Measurements from ENCODE around the gene ARR3. TPM values are rescaled to one million over a fixed set of nuclear protein-coding genes. Genes with fewer than 3 reads are reported as not detected.
A peak's percentile ranks its signal among the peaks of the same experiment; 100 is the strongest.
"Not testable (repeated sequence)": the region's sequence is repeated elsewhere in the genome, so short reads cannot be mapped to it uniquely, and the experiment has no call there.

The ARR3 gene
- not detected for total RNA-seq

DNA sequence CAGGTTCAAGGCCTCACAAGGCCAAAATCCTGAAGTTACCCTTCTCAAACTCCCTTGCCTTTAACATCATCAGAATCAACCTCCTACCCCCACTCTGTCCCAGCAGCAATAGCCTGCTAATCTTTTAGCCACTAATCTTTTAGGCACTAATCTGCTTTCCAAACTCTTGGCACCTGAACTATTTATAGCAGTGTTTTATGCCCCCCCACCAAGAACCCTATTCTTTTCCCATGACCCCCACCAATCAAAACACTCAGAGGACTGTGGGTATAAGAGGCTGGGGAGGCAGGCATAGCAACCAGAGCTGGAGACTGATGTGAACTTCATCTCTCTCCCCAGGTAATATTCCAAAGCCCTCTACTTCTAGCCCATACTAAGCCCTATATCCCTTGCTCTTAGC lies at the start of gene ARR3:
TSS of gene ARR3 (plus strand) at position 301 of the 400 bp plus-strand sequence. CDS start 1,052 bp downstream, outside the sequence.
- no peak for DNase-seq
- Mint-ChIP-seq H3K4me1 (no peaks in the 10 kb centered on the region), H3K4me3 (no peak within 1 kb of the TSS), H3K9me3 (no peaks in the 10 kb centered on the region), H3K27ac (no peak within 1 kb of the TSS), H3K36me3 (peaks cover 1% of the 10 kb centered on the region), H3K27me3 (no peaks in the 10 kb centered on the region)

DNA sequence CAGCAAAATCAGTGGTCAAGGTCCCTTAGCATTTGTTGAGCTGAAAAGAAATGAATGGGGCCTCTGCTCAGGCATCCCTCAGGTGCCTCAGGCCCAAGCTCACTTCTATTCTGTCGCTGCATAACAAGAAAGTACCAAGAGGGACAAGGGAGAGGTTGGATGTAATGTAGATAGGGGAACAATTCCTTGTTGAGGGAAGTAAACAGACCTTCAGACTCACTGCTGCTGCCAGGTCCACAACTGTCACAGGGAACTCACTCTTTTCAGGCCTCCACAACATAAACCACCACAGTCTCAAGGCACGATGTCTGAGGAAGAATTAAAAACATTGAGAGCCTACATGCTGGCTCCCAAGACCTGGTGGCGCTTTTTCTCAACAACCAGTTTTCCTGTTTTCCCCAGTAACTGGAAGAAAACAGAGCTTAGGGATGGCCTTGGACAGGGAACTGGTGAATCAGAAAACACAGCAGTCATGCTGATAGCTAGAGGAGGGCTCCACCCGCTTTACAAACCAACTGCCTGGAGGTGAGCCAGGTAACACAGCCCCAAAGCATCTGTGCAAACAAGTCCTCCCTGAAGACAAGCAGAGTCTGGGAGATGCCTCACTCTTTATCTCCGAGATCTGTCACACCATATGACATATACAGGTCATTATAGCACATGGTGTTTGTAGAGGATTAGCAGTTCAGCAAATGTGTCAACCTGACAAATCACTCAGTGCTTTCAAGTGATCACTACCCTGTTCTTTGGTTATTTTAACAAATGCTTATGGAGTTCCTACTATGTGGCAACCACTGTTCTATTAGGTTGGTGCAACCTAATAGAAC lies 48.0 kb upstream of the ARR3 start:
- Mint-ChIP-seq H3K9me3 (no peaks in the 10 kb centered on the region), H3K36me3 (no peaks in the 10 kb centered on the region), H3K4me3 (no peak overlapping the region), H3K27me3 (no peaks in the 10 kb centered on the region), H3K4me1 (no peaks in the 10 kb centered on the region), H3K27ac (no peak overlapping the region)
- DNase-seq, result no peak

DNA sequence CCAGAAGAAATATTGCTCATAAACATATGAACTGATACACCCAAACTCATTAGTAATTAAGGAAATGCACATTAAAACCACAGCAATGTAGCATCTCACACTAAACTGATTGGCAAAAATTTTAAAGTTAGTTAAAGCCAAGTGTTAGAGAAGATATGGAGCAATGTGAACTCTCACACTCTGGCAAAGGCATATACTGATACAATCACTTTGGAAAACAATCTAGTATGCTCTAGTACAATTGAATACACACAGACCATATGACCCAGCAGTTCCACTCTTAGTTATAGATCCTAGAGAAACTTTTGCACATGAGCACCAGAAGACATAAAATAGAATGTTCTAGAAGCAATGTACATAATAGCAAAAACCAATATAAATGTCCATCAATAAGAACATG lies 42.1 kb upstream of the ARR3 start:
- no peaks in the 10 kb centered on the region for H3K9me3 Mint-ChIP-seq
- no peak overlapping the region for H3K27ac Mint-ChIP-seq
- H3K27me3 Mint-ChIP-seq, result no peaks in the 10 kb centered on the region
- H3K4me1 Mint-ChIP-seq, result no peaks in the 10 kb centered on the region
- H3K36me3 Mint-ChIP-seq, result no peaks in the 10 kb centered on the region
- H3K4me3 Mint-ChIP-seq, result no peak overlapping the region
- DNase-seq, result no peak

DNA sequence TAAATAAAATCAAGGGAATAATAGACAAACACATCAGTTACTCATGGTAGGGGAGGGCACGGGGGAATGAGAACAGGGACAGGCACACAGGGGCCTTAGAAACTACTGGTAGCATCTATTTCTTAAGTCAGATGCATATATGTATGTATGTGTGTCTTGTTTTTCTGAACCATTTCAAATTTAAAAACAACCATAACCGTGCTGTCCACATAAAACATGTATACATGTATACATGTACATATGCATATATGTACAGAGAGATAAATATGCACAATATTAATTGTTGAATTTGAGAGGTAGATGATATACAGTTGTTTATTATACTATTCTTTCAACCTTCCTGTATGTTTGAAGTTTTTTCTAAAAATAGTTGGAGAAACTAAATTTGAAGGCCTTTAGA lies 41.4 kb upstream of the ARR3 start:
- H3K4me1 Mint-ChIP-seq, result no peaks in the 10 kb centered on the region
- no peak for DNase-seq
- no peaks in the 10 kb centered on the region for H3K9me3 Mint-ChIP-seq
- H3K36me3 Mint-ChIP-seq, result no peaks in the 10 kb centered on the region
- H3K27me3 Mint-ChIP-seq, result no peaks in the 10 kb centered on the region
- H3K27ac Mint-ChIP-seq, result no peak overlapping the region
- H3K4me3 Mint-ChIP-seq, result no peak overlapping the region

DNA sequence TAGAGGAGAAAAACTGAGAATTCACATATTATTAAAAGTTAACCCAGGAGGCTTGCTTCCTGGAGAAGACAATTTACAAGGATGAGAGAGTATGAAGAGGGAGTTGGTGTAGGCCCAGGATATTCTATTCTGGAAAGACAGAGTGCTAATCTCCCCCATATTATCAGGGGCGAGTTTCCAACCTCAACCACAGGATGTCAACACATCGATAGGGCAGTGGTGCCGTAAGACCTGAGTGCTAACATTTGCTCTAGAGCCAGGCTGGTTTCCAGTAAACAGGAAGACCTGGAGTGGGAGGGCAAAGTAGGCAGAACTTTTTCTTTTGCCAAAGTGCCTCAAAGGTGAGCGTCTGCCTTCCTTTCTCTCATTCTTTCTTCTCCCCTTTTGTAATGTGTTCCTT lies 36.5 kb upstream of the ARR3 start:
- Mint-ChIP-seq H3K4me1 (peaks cover 18% of the 10 kb centered on the region), H3K9me3 (no peaks in the 10 kb centered on the region), H3K27ac (peak overlapping the region; percentile 69), H3K36me3 (no peaks in the 10 kb centered on the region), H3K27me3 (no peaks in the 10 kb centered on the region), H3K4me3 (no peak overlapping the region)
- DNase-seq, result no peak

DNA sequence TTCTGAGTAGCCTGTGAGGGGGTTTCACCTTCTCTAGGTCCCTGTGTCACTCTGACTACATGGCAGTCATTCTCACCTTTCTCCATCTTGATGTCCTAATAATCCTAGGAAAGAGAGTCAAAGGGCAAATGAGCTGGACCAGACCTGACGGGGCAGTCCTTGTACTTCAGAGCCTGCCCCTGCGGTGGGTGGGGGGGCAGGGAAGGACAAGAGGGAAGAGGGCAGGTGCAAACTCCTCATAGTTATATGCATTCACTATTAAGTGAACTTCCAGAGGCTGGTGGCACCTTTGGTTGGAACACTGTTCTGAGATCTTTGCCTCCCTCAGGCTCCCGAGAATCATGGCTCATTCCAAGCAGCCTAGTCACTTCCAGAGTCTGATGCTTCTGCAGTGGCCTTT lies 33.8 kb upstream of the ARR3 start, which contains the start of gene AWAT1:
TSS of gene AWAT1 (plus strand) at position 301 of the 400 bp plus-strand sequence. CDS start at position 342, 41 bp downstream.
- H3K4me1 Mint-ChIP-seq, result peaks cover 18% of the 10 kb centered on the region
- no peaks in the 10 kb centered on the region for H3K9me3 Mint-ChIP-seq

DNA sequence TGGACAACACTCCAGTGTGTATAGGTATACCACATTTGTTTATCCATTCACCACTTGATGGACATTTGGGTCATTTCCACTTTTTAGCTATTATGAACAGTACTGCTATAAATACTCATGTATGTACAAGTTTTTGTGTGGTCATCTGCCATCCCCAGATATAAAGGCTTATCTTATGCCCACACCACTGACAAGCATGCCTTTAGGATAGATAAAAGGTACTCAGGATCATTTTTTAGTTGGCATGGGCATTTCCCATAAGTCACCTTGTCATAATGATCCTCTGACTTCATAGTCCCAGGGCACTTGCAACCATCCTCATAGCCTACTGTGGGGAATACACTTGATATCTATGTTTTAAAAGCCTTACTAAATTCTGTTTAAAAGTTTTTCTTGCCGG lies 27.4 kb upstream of the ARR3 start:
- Mint-ChIP-seq H3K9me3 (no peaks in the 10 kb centered on the region), H3K4me3 (no peak overlapping the region), H3K4me1 (peaks cover 4% of the 10 kb centered on the region), H3K36me3 (peaks cover 4% of the 10 kb centered on the region), H3K27me3 (no peaks in the 10 kb centered on the region), H3K27ac (no peak overlapping the region)
- no peak for DNase-seq

More for the DNA sequence above, 33.8 kb upstream of the ARR3 start, which contains the start of gene AWAT1:
- peak within 1 kb of the TSS; percentile 48 for H3K27ac Mint-ChIP-seq
- no peaks in the 10 kb centered on the region for H3K27me3 Mint-ChIP-seq
- no peak for DNase-seq
- peaks cover 1% of the 10 kb centered on the region for H3K36me3 Mint-ChIP-seq
- H3K4me3 Mint-ChIP-seq, result no peak within 1 kb of the TSS

DNA sequence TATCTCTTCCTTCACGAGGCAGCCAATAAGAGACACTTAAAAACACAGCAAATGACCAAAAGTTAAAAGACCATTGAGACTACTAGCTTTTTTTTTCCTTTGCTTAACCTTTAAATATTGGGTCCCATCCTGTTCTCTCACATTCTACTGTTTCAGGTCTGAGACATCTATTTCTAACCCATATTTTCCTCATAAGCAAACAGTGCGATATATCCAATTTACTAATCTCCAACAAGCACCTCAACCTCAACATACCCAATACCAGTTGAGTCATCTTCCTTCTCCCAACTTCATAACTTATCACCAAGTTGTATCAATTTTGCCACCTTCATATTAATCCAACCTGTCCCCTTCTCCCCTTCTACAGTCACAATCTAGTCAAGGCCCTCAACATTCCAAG lies 26.6 kb upstream of the ARR3 start:
- H3K36me3 Mint-ChIP-seq, result peaks cover 4% of the 10 kb centered on the region
- no peaks in the 10 kb centered on the region for H3K9me3 Mint-ChIP-seq
- H3K4me3 Mint-ChIP-seq, result no peak overlapping the region
- H3K27ac Mint-ChIP-seq, result no peak overlapping the region
- H3K27me3 Mint-ChIP-seq, result no peaks in the 10 kb centered on the region
- no peak for DNase-seq
- H3K4me1 Mint-ChIP-seq, result peaks cover 4% of the 10 kb centered on the region

DNA sequence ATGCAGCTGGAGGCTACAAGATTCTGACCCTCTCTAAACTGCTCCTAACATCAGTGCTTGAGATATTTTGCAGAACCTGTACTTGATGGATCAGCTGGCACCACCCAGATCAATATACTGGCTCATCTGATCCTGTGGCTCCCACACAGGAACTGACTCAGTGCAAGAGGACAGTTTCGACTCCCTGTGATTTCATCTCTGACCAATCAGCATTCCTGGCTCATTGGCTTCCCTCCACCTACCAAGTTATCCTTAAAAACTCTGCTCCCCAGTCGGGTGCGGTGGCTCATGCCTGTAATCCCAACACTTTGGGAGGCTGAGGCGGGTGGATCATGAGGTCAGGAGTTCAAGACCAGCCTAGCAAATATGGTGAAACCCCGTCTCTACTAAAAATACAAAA lies 24.5 kb upstream of the ARR3 start:
- not testable (repeated sequence) for H3K9me3 Mint-ChIP-seq, H3K4me3 Mint-ChIP-seq, H3K27me3 Mint-ChIP-seq, H3K4me1 Mint-ChIP-seq, H3K36me3 Mint-ChIP-seq, DNase-seq, H3K27ac Mint-ChIP-seq

DNA sequence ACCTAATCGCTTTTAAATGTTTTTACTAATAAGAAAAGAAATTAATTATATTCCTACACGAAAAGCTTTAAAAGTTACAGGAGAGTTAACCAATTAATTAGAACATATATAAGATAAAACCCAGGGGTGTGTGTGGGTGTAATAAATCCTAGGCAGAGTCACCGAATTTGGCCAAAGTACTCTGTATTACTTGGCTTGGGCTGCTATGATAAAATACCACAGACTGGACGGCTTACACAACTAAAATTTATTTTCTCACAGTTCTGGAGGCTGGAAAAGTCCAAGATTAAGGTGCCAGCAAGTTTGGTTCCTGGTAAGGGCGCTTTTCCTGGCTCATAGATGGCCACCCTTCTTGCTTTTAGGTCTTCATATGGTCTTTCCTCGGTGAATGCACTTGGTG lies 23.3 kb upstream of the ARR3 start:
- peaks cover 4% of the 10 kb centered on the region for H3K4me1 Mint-ChIP-seq
- H3K4me3 Mint-ChIP-seq, result no peak overlapping the region
- H3K36me3 Mint-ChIP-seq, result peaks cover 2% of the 10 kb centered on the region
- H3K9me3 Mint-ChIP-seq, result no peaks in the 10 kb centered on the region
- no peaks in the 10 kb centered on the region for H3K27me3 Mint-ChIP-seq
- DNase-seq, result no peak
- H3K27ac Mint-ChIP-seq, result no peak overlapping the region

DNA sequence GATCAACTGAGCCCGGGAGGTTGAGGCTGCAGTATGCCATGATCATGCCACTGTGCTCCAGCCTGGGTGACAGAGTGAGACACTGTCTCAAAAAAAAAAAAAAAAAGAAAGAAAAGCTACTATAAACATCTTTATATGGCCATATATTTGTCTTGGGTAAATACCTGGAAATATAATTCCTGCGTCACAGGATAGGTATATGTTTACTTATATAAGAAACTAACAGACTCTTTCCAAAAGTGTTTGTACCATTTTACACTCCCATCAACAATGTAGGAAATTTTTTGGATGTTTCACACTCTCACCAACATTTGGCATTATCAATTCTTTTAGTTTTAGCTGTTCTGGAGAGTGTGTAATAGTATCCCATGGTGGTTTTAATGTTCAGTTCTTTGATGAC lies 20.9 kb upstream of the ARR3 start:
- Mint-ChIP-seq H3K27ac (no peak overlapping the region), H3K36me3 (no peaks in the 10 kb centered on the region), H3K4me1 (no peaks in the 10 kb centered on the region), H3K27me3 (no peaks in the 10 kb centered on the region), H3K4me3 (no peak overlapping the region), H3K9me3 (no peaks in the 10 kb centered on the region)
- DNase-seq, result no peak

DNA sequence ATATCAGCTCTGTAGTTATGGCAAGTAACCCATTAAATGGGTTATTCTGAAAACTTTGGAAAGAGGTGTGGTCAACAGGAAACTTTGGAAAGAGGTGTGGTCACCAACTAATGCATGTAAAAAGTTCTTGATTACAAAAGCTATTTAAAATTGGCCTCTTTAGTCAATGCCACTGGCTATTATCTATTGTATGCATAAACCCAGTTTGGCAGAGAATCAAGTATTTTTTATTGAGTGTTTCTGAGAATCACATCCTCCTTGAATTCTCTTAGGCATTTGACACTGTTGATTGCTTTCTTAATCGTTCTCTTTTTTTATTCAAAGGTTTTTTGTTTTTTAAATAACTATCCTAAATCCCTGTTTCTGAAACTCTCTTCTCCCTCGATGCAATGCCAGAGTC lies 15.6 kb upstream of the ARR3 start:
- Mint-ChIP-seq H3K27me3 (no peaks in the 10 kb centered on the region), H3K9me3 (no peaks in the 10 kb centered on the region), H3K4me3 (no peak overlapping the region), H3K36me3 (peaks cover 9% of the 10 kb centered on the region), H3K4me1 (peaks cover 15% of the 10 kb centered on the region), H3K27ac (no peak overlapping the region)
- no peak for DNase-seq

DNA sequence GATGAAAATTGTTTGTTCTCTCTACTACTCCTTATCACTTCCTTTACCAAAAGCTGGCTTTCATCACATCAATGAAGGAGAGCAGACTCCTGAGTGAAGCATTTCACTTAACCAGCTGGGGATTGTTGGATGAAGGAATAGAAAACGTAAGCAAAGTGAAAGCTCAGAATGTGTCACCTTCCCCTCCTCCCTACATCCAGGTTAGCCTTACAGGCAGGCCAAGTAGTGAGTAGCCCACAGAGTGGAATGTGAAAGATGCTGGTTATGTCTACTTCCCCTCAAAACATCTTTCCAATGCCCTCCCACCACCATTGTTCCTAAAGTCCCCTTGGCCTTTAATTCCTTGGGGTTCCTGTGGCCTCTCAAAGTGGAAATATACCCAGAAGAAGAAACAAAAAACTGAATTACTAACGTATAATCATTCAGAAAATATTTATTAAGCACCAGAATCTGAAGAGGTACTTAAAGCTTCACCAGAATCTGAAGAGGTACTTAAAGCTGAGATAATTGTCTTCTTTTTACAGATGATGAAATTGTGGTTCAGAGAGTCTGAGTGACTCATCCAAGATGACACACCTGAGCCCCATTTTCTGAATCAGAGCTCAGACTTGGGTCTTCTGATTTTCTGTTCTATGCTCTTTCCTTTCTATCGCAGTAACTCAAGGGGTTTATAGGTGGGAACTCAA lies 14.6 kb upstream of the ARR3 start:
- H3K4me1 Mint-ChIP-seq, result peaks cover 15% of the 10 kb centered on the region
- H3K4me3 Mint-ChIP-seq, result no peak overlapping the region
- no peaks in the 10 kb centered on the region for H3K27me3 Mint-ChIP-seq
- H3K27ac Mint-ChIP-seq, result peak overlapping the region; percentile 95
- H3K9me3 Mint-ChIP-seq, result no peaks in the 10 kb centered on the region
- H3K36me3 Mint-ChIP-seq, result peaks cover 9% of the 10 kb centered on the region
- DNase-seq, result no peak

DNA sequence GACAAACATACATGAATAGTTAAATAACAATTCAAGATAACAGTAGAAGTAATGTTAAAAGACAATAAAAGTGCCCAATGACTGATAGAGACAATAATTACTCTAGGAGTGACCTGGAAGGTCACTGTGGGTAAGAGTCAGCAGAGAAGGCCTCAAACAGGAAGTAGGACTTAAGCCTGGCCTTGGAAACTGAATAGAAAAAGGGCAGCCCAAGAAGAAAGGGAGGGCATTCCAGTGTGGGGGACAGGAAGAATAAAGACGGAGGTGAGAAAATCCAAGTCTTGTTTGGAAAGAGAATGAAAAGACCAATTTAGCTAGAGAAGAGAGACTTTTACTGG lies 14.1 kb upstream of the ARR3 start:
- peaks cover 15% of the 10 kb centered on the region for H3K4me1 Mint-ChIP-seq
- DNase-seq, result no peak
- H3K27me3 Mint-ChIP-seq, result no peaks in the 10 kb centered on the region
- no peak overlapping the region for H3K4me3 Mint-ChIP-seq
- H3K36me3 Mint-ChIP-seq, result peaks cover 10% of the 10 kb centered on the region
- H3K27ac Mint-ChIP-seq, result peak overlapping the region; percentile 95
- H3K9me3 Mint-ChIP-seq, result no peaks in the 10 kb centered on the region

DNA sequence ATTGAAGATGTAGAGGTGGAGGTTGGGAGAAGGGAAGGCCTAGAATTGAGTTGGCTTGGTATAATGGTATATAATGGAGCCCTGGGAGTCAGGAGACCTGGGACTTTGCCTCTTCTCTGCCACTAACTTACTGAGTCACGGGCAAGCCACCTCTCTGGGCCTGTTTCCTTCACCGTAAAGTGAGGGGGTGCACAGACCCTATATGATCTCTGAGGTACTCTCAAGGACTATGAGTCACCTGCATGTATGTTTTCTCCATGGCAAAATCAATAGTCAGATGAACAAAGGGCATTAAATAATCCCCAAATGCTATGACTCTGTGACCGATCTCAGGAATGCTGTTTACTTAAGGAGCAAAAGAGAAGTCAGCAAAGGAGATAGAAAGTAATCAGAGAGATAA lies 13.2 kb upstream of the ARR3 start:
- peak overlapping the region; percentile 95 for H3K27ac Mint-ChIP-seq
- H3K4me1 Mint-ChIP-seq, result peaks cover 15% of the 10 kb centered on the region
- no peak overlapping the region for H3K4me3 Mint-ChIP-seq
- no peak for DNase-seq
- no peaks in the 10 kb centered on the region for H3K27me3 Mint-ChIP-seq
- no peaks in the 10 kb centered on the region for H3K9me3 Mint-ChIP-seq
- peaks cover 10% of the 10 kb centered on the region for H3K36me3 Mint-ChIP-seq

DNA sequence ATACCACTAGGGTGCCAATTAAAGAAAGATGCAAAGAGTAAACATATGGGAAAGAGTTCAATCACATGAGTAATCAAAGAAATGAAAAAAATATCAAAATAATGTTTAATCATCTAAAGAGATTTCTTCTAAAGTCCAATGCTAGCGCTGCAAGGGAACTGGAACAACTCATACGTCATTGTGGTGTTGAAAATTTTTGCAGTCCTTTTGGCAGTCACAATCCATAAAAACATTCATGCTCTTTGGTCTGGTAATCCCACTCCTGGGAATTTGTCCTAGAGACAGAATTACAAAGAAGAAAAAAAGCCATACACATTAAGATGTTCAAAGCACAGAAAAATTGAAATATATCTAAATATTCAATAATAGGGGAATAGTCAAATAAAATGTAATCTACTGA lies 12.7 kb upstream of the ARR3 start:
- Mint-ChIP-seq H3K27ac (no peak overlapping the region), H3K27me3 (no peaks in the 10 kb centered on the region), H3K4me1 (peaks cover 15% of the 10 kb centered on the region), H3K9me3 (no peaks in the 10 kb centered on the region), H3K4me3 (no peak overlapping the region), H3K36me3 (peaks cover 10% of the 10 kb centered on the region)
- DNase-seq, result no peak
